H1 (cell line): ENCODE measurements around the gene PML. TPM values are rescaled to one million over a fixed set of nuclear protein-coding genes. Genes with fewer than 3 reads are reported as not detected.

Experiments used
- CTCF ChIA-PET: fragments of 300-600 bp; sonication (Branson Sonifier 250); formaldehyde crosslinking; loops from one replicate; lab custom pipeline; 2021; ENCODE audit not compliant: partially characterized antibody; lab: Charles Lee
- POLR2A ChIA-PET: fragments of 300-600 bp; sonication (Branson Sonifier 250); formaldehyde crosslinking; loops from one replicate; lab custom pipeline; 2021; ENCODE audit warnings: inconsistent platforms; ENCODE audit not compliant: partially characterized antibody; lab: Charles Lee
- DNase-seq, 2 experiments: peaks; one replicate each; pipeline versions ENCODE4 v3.0.0 to v3.0.0-alpha.2; 2010 to 2022; ENCODE audit warnings: low spot score in 2 of 2, low read depth in 1 of 2, mixed read lengths in 1 of 2
- FAIRE-seq: peaks from 2 replicates; lab custom pipeline; 2011; peaks lifted over from hg19 to GRCh38; lab: Jason Lieb, UNC
- H2AFZ ChIP-seq: 2 replicates; pipeline ENCODE4 v1.8.1; 2012; ENCODE audit warnings: low read length, inconsistent platforms
- H2AK5ac ChIP-seq: 2 replicates; pipeline ENCODE4 v1.6.1; 2013; ENCODE audit warnings: low read depth, low read length
- H2BK120ac ChIP-seq: replicated peaks from 2 replicates; pipeline ENCODE3; 2013; ENCODE audit warnings: low read depth, low read length, inconsistent platforms
- H2BK12ac ChIP-seq: 2 replicates; pipeline ENCODE4 v1.6.1; 2013; ENCODE audit warnings: low read depth, low read length
- H2BK15ac ChIP-seq: 2 replicates; pipeline ENCODE4 v1.6.1; 2013; ENCODE audit warnings: low read length
- H2BK20ac ChIP-seq: 2 replicates; pipeline ENCODE4 v1.6.1; 2013; ENCODE audit warnings: low read length
- H2BK5ac ChIP-seq: 2 replicates; pipeline ENCODE4 v1.6.1; 2013; ENCODE audit warnings: low read depth, low read length
- H3K14ac ChIP-seq: 2 replicates; pipeline ENCODE4 v1.6.1; 2013; ENCODE audit warnings: inconsistent platforms; ENCODE audit not compliant: insufficient read length
- H3K18ac ChIP-seq: 2 replicates; pipeline ENCODE4 v1.6.1; 2013; ENCODE audit warnings: low read length; ENCODE audit errors: extremely low read depth
- H3K23ac ChIP-seq: 2 replicates; pipeline ENCODE4 v1.6.1; 2013; ENCODE audit warnings: inconsistent platforms; ENCODE audit not compliant: insufficient read length
- H3K23me2 ChIP-seq: 2 replicates; pipeline ENCODE4 v1.6.1; 2013; ENCODE audit warnings: low read depth, low read length
- H3K27ac ChIP-seq: 2 replicates; pipeline ENCODE4 v1.6.1; 2011; ENCODE audit warnings: low read depth, low read length, inconsistent platforms
- H3K27me3 ChIP-seq, 4 experiments: replicated peaks in 1 of 4; 1 replicate in 1 of 4; 2 replicates in 3 of 4; pipeline versions ENCODE4 v1.6.1 to v1.8.1; 2011 to 2013; ENCODE audit warnings: low read length in 3 of 4, mild to moderate bottlenecking in 3 of 4, inconsistent platforms in 2 of 4, mixed read lengths in 2 of 4, moderate library complexity in 1 of 4; ENCODE audit not compliant: control insufficient read depth in 3 of 4, insufficient read depth in 3 of 4; ENCODE audit errors: extremely low read depth in 1 of 4
- H3K36me3 ChIP-seq, 4 experiments: 2 replicates each; pipeline versions ENCODE4 v1.6.1 to v1.8.1; 2011 to 2013; ENCODE audit warnings: mild to moderate bottlenecking in 4 of 4, low read length in 3 of 4, moderate library complexity in 2 of 4, control low read depth in 1 of 4, inconsistent platforms in 1 of 4; ENCODE audit not compliant: insufficient read depth in 4 of 4, control insufficient read depth in 2 of 4
- H3K4ac ChIP-seq: replicated peaks from 2 replicates; pipeline ENCODE3; 2013; ENCODE audit warnings: low read length, low read depth, mixed read lengths, inconsistent platforms; ENCODE audit not compliant: insufficient read length
- H3K4me1 ChIP-seq, 4 experiments: replicated peaks in 1 of 4; 1 replicate in 1 of 4; 2 replicates in 3 of 4; pipeline versions ENCODE4 v1.6.1 to v1.8.1; 2011 to 2013; ENCODE audit warnings: low read length in 3 of 4, inconsistent platforms in 2 of 4, mixed read lengths in 1 of 4; ENCODE audit not compliant: insufficient read depth in 4 of 4, control insufficient read depth in 3 of 4
- H3K4me2 ChIP-seq, 2 experiments: 2 replicates each; pipeline versions ENCODE4 v1.6.1 to v1.8.1; 2011 to 2013; ENCODE audit warnings: low read depth in 2 of 2, low read length in 2 of 2, control low read depth in 1 of 2, inconsistent platforms in 1 of 2, mild to moderate bottlenecking in 1 of 2; ENCODE audit not compliant: insufficient read depth in 1 of 2
- H3K4me3 ChIP-seq, 4 experiments: fragments of 200-600, 300-600 bp in 1 of 4; sonication (generic), shearing (Covaris generic), sonication (Bioruptor Twin) in 1 of 4; 2 replicates each; pipeline versions ENCODE4 v1.5.1 to v1.8.1; 2011 to 2016; ENCODE audit warnings: low read length in 4 of 4, low read depth in 3 of 4, control low read depth in 2 of 4, inconsistent platforms in 2 of 4, mild to moderate bottlenecking in 2 of 4, mixed read lengths in 1 of 4, moderate library complexity in 1 of 4; ENCODE audit not compliant: insufficient read depth in 2 of 4; ENCODE audit errors: extremely low read depth in 1 of 4
- H3K56ac ChIP-seq: replicated peaks from 2 replicates; pipeline ENCODE3; 2013; ENCODE audit warnings: low read depth, mild to moderate bottlenecking, mixed read lengths, low read length, inconsistent platforms; ENCODE audit not compliant: insufficient read length
- H3K79me1 ChIP-seq: 2 replicates; pipeline ENCODE4 v1.6.1; 2013; ENCODE audit warnings: low read depth, low read length, control low read depth
- H3K79me2 ChIP-seq, 2 experiments: 2 replicates each; pipeline versions ENCODE4 v1.6.1 to v1.8.1; 2012 to 2013; ENCODE audit warnings: low read length in 2 of 2, mild to moderate bottlenecking in 2 of 2, inconsistent platforms in 1 of 2; ENCODE audit not compliant: insufficient read depth in 2 of 2, control insufficient read depth in 1 of 2
- H3K9ac ChIP-seq, 4 experiments: replicated peaks in 1 of 4; 1 replicate in 1 of 4; 2 replicates in 3 of 4; pipeline versions ENCODE4 v1.6.1 to v1.8.1; 2011 to 2013; ENCODE audit warnings: low read depth in 3 of 4, low read length in 3 of 4, control low read depth in 2 of 4, mild to moderate bottlenecking in 2 of 4, moderate library complexity in 2 of 4, inconsistent platforms in 1 of 4; ENCODE audit errors: extremely low read depth in 1 of 4
- H3K9me3 ChIP-seq, 2 experiments: 2 replicates each; pipeline versions ENCODE4 v1.6.1 to v1.8.1; 2012 to 2013; ENCODE audit warnings: mild to moderate bottlenecking in 2 of 2, moderate library complexity in 2 of 2, control low read depth in 1 of 2, inconsistent platforms in 1 of 2, low read depth in 1 of 2, low read length in 1 of 2, mixed read lengths in 1 of 2; ENCODE audit not compliant: insufficient read depth in 2 of 2
- H4K20me1 ChIP-seq, 2 experiments: replicated peaks in 1 of 2; 2 replicates each; pipeline versions ENCODE3 to v1.8.1; 2011 to 2013; ENCODE audit warnings: inconsistent platforms in 2 of 2, low read length in 2 of 2, mild to moderate bottlenecking in 1 of 2; ENCODE audit not compliant: insufficient read depth in 2 of 2, control insufficient read depth in 1 of 2
- H4K5ac ChIP-seq: 2 replicates; pipeline ENCODE4 v1.6.1; 2013; ENCODE audit warnings: low read length, low read depth, mixed read lengths, inconsistent platforms; ENCODE audit not compliant: insufficient read length
- H4K8ac ChIP-seq: 2 replicates; pipeline ENCODE4 v1.8.0; 2013; ENCODE audit warnings: mild to moderate bottlenecking, moderate library complexity, low read length, inconsistent platforms; ENCODE audit not compliant: insufficient read depth; ENCODE audit errors: extremely low read depth
- H4K91ac ChIP-seq: replicated peaks from 2 replicates; pipeline ENCODE3; 2013; ENCODE audit warnings: low read length, mixed read lengths, inconsistent platforms; ENCODE audit not compliant: insufficient read length
- BCL11A ChIP-seq, 2 experiments: IDR thresholded peaks; one replicate each; pipeline ENCODE4 v1.6.1; 2011; ENCODE audit warnings: low read depth in 2 of 2, low read length in 2 of 2, mild to moderate bottlenecking in 2 of 2
- CREB1 ChIP-seq: IDR thresholded peaks from 2 replicates; pipeline ENCODE4 v1.6.1; 2012; ENCODE audit warnings: inconsistent platforms
- CTBP2 ChIP-seq: IDR thresholded peaks from 2 replicates; pipeline ENCODE4 v1.7.0; 2011; ENCODE audit warnings: borderline replicate concordance, mild to moderate bottlenecking, moderate library complexity, mixed read lengths, low read length; ENCODE audit not compliant: insufficient read depth, insufficient read length
- EGR1 ChIP-seq: IDR thresholded peaks from 2 replicates; pipeline ENCODE4 v1.6.1; 2011; ENCODE audit warnings: low read depth, low read length, borderline replicate concordance
- RAD21 ChIP-seq, 2 experiments: IDR thresholded peaks in 1 of 2; conservative IDR thresholded peaks in 1 of 2; 2 replicates each; pipeline ENCODE4 v1.6.1; 2011; ENCODE audit warnings: low read depth in 2 of 2, low read length in 2 of 2, improper control_type of control experiment in 1 of 2, inconsistent platforms in 1 of 2, mild to moderate bottlenecking in 1 of 2, moderate library complexity in 1 of 2
- RBBP5 ChIP-seq: IDR thresholded peaks from 2 replicates; pipeline ENCODE4 v1.7.1; 2012; ENCODE audit warnings: low read depth, mild to moderate bottlenecking, inconsistent platforms, low read length, moderate library complexity, borderline replicate concordance
- SAP30 ChIP-seq: fragments of 300-600 bp; sonication (generic); IDR thresholded peaks from 2 replicates; pipeline ENCODE4 v1.7.1; 2012; ENCODE audit warnings: low read length, moderate library complexity, mild to moderate bottlenecking, inconsistent platforms; ENCODE audit not compliant: insufficient read depth, insufficient replicate concordance
- SIRT6 ChIP-seq: IDR thresholded peaks from one replicate; pipeline ENCODE4 v1.7.1; 2012; ENCODE audit warnings: low read length, inconsistent platforms
- SP1 ChIP-seq: IDR thresholded peaks from 2 replicates; pipeline ENCODE4 v1.6.1; 2011; ENCODE audit warnings: low read depth, low read length
- SP2 ChIP-seq: IDR thresholded peaks from 2 replicates; pipeline ENCODE4 v1.6.1; 2012; ENCODE audit warnings: mild to moderate bottlenecking, low read length, inconsistent platforms
- YY1 ChIP-seq: IDR thresholded peaks from 2 replicates; pipeline ENCODE4 v1.6.1; 2011; ENCODE audit warnings: low read depth, mild to moderate bottlenecking, low read length
- WGBS, 2 experiments: shearing (Covaris generic) in 1 of 2; methylation state at CpG; one replicate each; pipeline versions ENCODE4 v1.1.6 to v1.1.7; 2013 to 2015; ENCODE audit warnings: low lambda C conversion rate in 2 of 2, mixed read lengths in 2 of 2, inconsistent platforms in 1 of 2, low coverage in 1 of 2, missing lambda C conversion rate in 1 of 2; ENCODE audit not compliant: insufficient replicate concordance in 2 of 2, insufficient coverage in 1 of 2, insufficient read length in 1 of 2; ENCODE audit errors: extremely low coverage in 1 of 2, missing lambda C conversion rate in 1 of 2; 5-methylcytosine and 5-hydroxymethylcytosine counted together
- polyA plus RNA-seq, 7 experiments: library from polyadenylated mRNA; depleted of rRNA in 3 of 7; stranded (reverse) in 5 of 7; unstranded in 2 of 7; fragments of >200 nt in 5 of 7; fragments of 200-250 nt in 2 of 7; gene quantifications; 1 replicate in 5 of 7; 2 replicates in 1 of 7; 4 replicates in 1 of 7; pipeline versions ENCODE4 v1.2.1 to v1.2.3, GENCODE V29; 2011 to 2013; ENCODE audit warnings: missing spikeins in 2 of 7, mixed read lengths in 2 of 7
- total RNA-seq: library from RNA; stranded (reverse); fragmentation: NEBNext Ultra II Directional; extraction: Animal tissue kit (Norgen Biotek cat#: 25700); gene quantifications from 2 replicates; pipeline ENCODE4 v1.2.1, GENCODE V29; 2021

The PML gene
- total and polyA plus RNA-seq, 2 of the 8 experiments (the other 6 are each of a cell fraction or from before 2014, with no cell fraction given), result 14.9 to 30.3 TPM

DNA sequence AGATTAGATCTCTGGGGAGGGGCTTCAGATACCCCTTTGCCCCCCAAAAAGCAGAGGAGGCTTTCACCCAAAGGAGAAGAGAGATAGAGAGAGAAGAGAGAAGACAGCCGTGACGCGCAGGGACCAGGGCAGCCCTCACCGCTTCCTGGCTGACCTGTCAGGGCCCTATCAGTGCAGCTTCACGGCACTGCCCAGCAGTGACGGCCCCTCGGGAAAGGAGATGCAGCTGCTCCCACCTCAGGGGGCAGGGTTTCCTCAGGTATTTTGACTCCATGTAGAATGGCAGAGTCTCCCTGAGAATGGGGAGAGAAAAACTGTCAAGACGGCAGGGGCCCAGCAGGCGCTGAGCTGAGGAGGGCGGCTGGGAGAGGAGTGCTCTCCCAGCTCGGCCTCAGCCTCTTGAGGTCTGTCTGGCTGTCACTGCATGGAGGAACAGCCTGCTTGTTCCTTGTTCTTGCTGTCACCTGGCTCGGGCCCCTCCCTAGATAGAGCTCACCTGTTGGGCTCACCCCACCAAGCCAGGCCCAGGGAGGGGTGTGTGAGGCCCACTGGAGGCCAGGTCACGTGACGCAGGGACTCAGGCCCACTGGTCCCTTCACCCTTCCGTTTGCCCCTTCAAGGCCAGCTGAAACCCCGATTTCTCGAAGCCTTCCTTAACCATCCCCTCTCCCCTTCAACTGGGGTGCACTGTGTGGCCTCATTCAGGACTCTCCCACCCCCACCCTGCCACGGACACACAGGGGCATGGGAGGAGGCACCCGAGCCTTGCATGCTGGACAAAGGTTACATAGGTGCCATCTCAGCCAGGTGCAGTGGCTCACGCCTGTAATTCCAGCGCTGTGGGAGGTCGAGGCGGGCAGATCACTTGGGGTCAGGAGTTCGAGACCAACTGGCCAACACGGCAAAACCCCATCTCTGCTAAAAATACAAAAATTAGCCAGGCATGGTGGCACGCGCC, 40.0 kb upstream of the PML start:
- Histone ChIP-seq H3K79me2 (no peaks in the 10 kb centered on the region), H3K4ac (no peak overlapping the region), H2BK120ac (no peak overlapping the region), H3K4me2 (no peak overlapping the region), H2BK20ac (no peak overlapping the region), H2BK15ac (0 out of 2 replicates have a peak overlapping the region, but pooled peaks have one; percentile 29), H3K27ac (no peak overlapping the region), H3K36me3 (no peaks in the 10 kb centered on the region), H3K27me3 (no peaks in the 10 kb centered on the region), H4K91ac (no peak overlapping the region), H3K23ac (no peak overlapping the region), H2AK5ac (no peak overlapping the region), H4K8ac (no peak overlapping the region; the same call in 1 of the 2 replicates), H3K23me2 (no peaks in the 10 kb centered on the region), H3K56ac (no peak overlapping the region), H2BK12ac (peak overlapping the region; percentile 39; the same call in 1 of the 2 replicates), H3K4me1 (peaks cover 6 to 16% (median 12%) of the 10 kb centered on the region in 4 experiments), H3K14ac (no peak overlapping the region), H4K5ac (no peak overlapping the region), H4K20me1 (no peaks in the 10 kb centered on the region), H2AFZ (no peak overlapping the region), H3K79me1 (no peaks in the 10 kb centered on the region), H3K9ac (no peak overlapping the region), H3K18ac (no peak overlapping the region), H2BK5ac (no peak overlapping the region), H3K4me3 (no peak overlapping the region), H3K9me3 (no peaks in the 10 kb centered on the region)
- 78% methylated on average over 16 of the region's 27 CpGs; no CpG with 5 or more reads in 1 of the 2 experiments for WGBS, 2 experiments
- CTCF ChIA-PET, result interaction anchor here (0.6 to 7.0 kb wide), 8 partner anchors 11 to 357 kb away, joined by 3 to 55 read pairs (median 4); partner anchors contain the start of gene TBC1D21
- POLR2A ChIA-PET, result interaction anchor here (1.3 to 1.4 kb wide), 3 partner anchors 11 to 248 kb away, joined by 3 to 4 read pairs (median 3); partner anchors contain the start of gene STRA6
- FAIRE-seq, result no peak
- DNase-seq, result no peak
- no peak for TF ChIP-seq BCL11A (IDR thresholded peaks at IDR 0.05; ENCODE audit: low read depth in 2 of 2, low read length in 2 of 2)
- TF ChIP-seq RBBP5, result no peak
- no peak for TF ChIP-seq EGR1
- TF ChIP-seq CREB1, result no peak
- no peak for TF ChIP-seq CTBP2
- no peak for TF ChIP-seq RAD21 (IDR thresholded peaks at IDR 0.05 in 1 of 2, conservative IDR thresholded peaks at IDR 0.05 in 1 of 2; ENCODE audit: low read depth in 2 of 2, low read length in 2 of 2)
- TF ChIP-seq SAP30, result no peak
- TF ChIP-seq SP1, result no peak
- no peak for TF ChIP-seq SP2
- TF ChIP-seq SIRT6, result no peak
- TF ChIP-seq YY1, result no peak
